Hepatocyte (in vitro differentiated cells): ENCODE results near the gene KRTAP5-1. TPM values are rescaled to one million over a fixed set of nuclear protein-coding genes. Genes with fewer than 3 reads are reported as not detected.

Experiments used
- DNase-seq: peaks from one replicate; pipeline ENCODE4 v3.0.0-alpha.2; 2016; ENCODE audit warnings: low spot score
- H2AFZ ChIP-seq: fragments of 200-600 bp; sonication (generic); 2 replicates; pipeline ENCODE4 v1.6.0; 2016; ENCODE audit warnings: antibody characterized with exemption, mild to moderate bottlenecking
- H3K27ac ChIP-seq: fragments of 200-600 bp; sonication (generic); 2 replicates; pipeline ENCODE4 v1.5.1; 2016; ENCODE audit warnings: mild to moderate bottlenecking
- H3K27me3 ChIP-seq: fragments of 200-600 bp; sonication (generic); 2 replicates; pipeline ENCODE4 v1.6.1; 2016
- H3K36me3 ChIP-seq: fragments of 200-600 bp; sonication (generic); replicated peaks from 2 replicates; pipeline ENCODE4 v1.5.1; 2016; ENCODE audit warnings: low read depth; ENCODE audit not compliant: insufficient read depth
- H3K4me1 ChIP-seq: fragments of 200-600 bp; sonication (generic); 2 replicates; pipeline ENCODE4 v1.5.1; 2016; ENCODE audit warnings: mild to moderate bottlenecking, moderate library complexity; ENCODE audit not compliant: insufficient read depth
- H3K4me2 ChIP-seq: fragments of 200-600 bp; sonication (generic); 2 replicates; pipeline ENCODE4 v1.6.0; 2016
- H3K4me3 ChIP-seq: fragments of 200-600 bp; sonication (generic); 2 replicates; pipeline ENCODE4 v1.5.1; 2016; ENCODE audit warnings: mild to moderate bottlenecking
- H3K79me2 ChIP-seq: fragments of 200-600 bp; sonication (generic); 2 replicates; pipeline ENCODE4 v1.6.0; 2017; ENCODE audit warnings: mild to moderate bottlenecking
- H3K9me2 ChIP-seq: fragments of 200-600 bp; sonication (generic); replicated peaks from 2 replicates; pipeline ENCODE4 v1.6.0; 2017; ENCODE audit warnings: mild to moderate bottlenecking; ENCODE audit not compliant: insufficient read depth
- H3K9me3 ChIP-seq: fragments of 200-600 bp; sonication (generic); 2 replicates; pipeline ENCODE4 v1.5.1; 2016; ENCODE audit warnings: low read depth, mild to moderate bottlenecking
- H4K20me1 ChIP-seq: fragments of 200-600 bp; sonication (generic); 2 replicates; pipeline ENCODE4 v1.6.0; 2016; ENCODE audit warnings: mild to moderate bottlenecking; ENCODE audit not compliant: insufficient read depth, poor library complexity, severe bottlenecking
- EZH2 ChIP-seq: fragments of 200-600 bp; sonication (generic); IDR thresholded peaks from 2 replicates; pipeline ENCODE4 v1.6.1; 2016; ENCODE audit warnings: antibody characterized with exemption, mild to moderate bottlenecking, borderline replicate concordance
- whole genome bisulfite sequencing: methylation state at CpG from one replicate; pipeline ENCODE4 v1.1.6; 2016; ENCODE audit warnings: low lambda C conversion rate; ENCODE audit errors: missing lambda C conversion rate; 5-methylcytosine and 5-hydroxymethylcytosine counted together
- polyA plus RNA-seq: library from polyadenylated mRNA; unstranded; fragments of >200 nt; fragmentation: Nextera tagmentation; extraction: Ambion mirVana; gene quantifications from 2 replicates; pipeline ENCODE4 v1.2.1, GENCODE V29; 2016
- total RNA-seq: library from RNA; depleted of rRNA; stranded (reverse); fragments of >200 nt; gene quantifications from 2 replicates; pipeline ENCODE4 v1.2.3, GENCODE V29; 2014
- TF ChIP-seq, protein P1 (sequence below): fragments of 200-600 bp; sonication (generic); IDR thresholded peaks from 2 replicates; pipeline ENCODE4 v1.5.1; 2016; ENCODE audit warnings: antibody characterized with exemption, mild to moderate bottlenecking; ENCODE audit not compliant: poor library complexity

Gene KRTAP5-1
- total and polyA plus RNA-seq, 2 experiments from 2014 or later: not detected

DNA sequence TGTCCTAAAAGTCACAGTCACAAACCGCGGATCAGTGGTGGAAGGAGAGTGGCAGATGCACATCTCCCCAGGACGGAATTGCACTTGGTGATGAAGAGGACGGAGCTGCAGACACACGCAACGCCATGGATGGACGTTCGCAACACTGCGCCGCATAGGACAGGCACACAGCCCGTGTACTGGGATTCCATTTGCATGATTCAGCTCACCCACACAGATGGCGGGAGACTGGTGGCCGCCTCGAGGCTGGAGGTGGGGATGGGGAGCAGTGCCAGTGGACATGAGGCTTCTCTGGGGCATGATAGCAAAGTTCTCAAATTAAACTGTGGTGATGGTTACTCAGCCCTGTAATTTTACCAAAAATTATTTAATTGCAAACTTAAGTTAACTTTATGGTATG is 50.4 kb downstream of the KRTAP5-1 start:
- Histone ChIP-seq H3K79me2 (peaks cover 77% of the 10 kb centered on the region), H4K20me1 (peaks cover 63% of the 10 kb centered on the region), H3K27ac (no peak overlapping the region), H3K36me3 (no peaks in the 10 kb centered on the region), H3K4me3 (no peak overlapping the region), H3K27me3 (peaks cover 3% of the 10 kb centered on the region), H2AFZ (no peak overlapping the region), H3K4me1 (no peaks in the 10 kb centered on the region), H3K4me2 (no peak overlapping the region), H3K9me3 (no peaks in the 10 kb centered on the region), H3K9me2 (no peaks in the 10 kb centered on the region)
- TF ChIP-seq, protein P1, sequence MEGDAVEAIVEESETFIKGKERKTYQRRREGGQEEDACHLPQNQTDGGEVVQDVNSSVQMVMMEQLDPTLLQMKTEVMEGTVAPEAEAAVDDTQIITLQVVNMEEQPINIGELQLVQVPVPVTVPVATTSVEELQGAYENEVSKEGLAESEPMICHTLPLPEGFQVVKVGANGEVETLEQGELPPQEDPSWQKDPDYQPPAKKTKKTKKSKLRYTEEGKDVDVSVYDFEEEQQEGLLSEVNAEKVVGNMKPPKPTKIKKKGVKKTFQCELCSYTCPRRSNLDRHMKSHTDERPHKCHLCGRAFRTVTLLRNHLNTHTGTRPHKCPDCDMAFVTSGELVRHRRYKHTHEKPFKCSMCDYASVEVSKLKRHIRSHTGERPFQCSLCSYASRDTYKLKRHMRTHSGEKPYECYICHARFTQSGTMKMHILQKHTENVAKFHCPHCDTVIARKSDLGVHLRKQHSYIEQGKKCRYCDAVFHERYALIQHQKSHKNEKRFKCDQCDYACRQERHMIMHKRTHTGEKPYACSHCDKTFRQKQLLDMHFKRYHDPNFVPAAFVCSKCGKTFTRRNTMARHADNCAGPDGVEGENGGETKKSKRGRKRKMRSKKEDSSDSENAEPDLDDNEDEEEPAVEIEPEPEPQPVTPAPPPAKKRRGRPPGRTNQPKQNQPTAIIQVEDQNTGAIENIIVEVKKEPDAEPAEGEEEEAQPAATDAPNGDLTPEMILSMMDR: no peak
- no peak for TF ChIP-seq EZH2
- WGBS: 92% methylated on average over 14 of the region's 14 CpGs
- no peak for DNase-seq

Other genes starting within 250 kb of the KRTAP5-1 start
- gene BRSK2, start 195.3 kb downstream of the KRTAP5-1 start, total RNA-seq: 4.7 and 6.8 TPM in 2 replicates
- 13.6 and 15.1 TPM in 2 replicates for gene BRSK2, start 195.3 kb downstream of the KRTAP5-1 start, polyA plus RNA-seq
- 12.5 and 18.5 TPM in 2 replicates for gene MOB2, start 98.5 kb downstream of the KRTAP5-1 start, total RNA-seq
- gene MOB2, start 98.5 kb downstream of the KRTAP5-1 start, polyA plus RNA-seq: 37.5 and 48.2 TPM in 2 replicates
- 7.9 and 8.0 TPM in 2 replicates for gene DUSP8, start 13.0 kb downstream of the KRTAP5-1 start, total RNA-seq
- gene DUSP8, start 13.0 kb downstream of the KRTAP5-1 start, polyA plus RNA-seq: 13.0 and 17.7 TPM in 2 replicates
- not detected in 2 replicates for gene KRTAP5-2, start 13.0 kb upstream of the KRTAP5-1 start, total RNA-seq
- not detected in 2 replicates for gene KRTAP5-2, start 13.0 kb upstream of the KRTAP5-1 start, polyA plus RNA-seq
- gene KRTAP5-3, start 23.2 kb upstream of the KRTAP5-1 start, total RNA-seq: not detected in 2 replicates
- not detected in 2 replicates for gene KRTAP5-3, start 23.2 kb upstream of the KRTAP5-1 start, polyA plus RNA-seq
- not detected in 2 replicates for gene KRTAP5-4, start 36.9 kb upstream of the KRTAP5-1 start, total RNA-seq
- gene KRTAP5-4, start 36.9 kb upstream of the KRTAP5-1 start, polyA plus RNA-seq: not detected in 2 replicates
- gene KRTAP5-5, start 44.5 kb upstream of the KRTAP5-1 start, total RNA-seq: not detected in 2 replicates
- 0.39 and 0.54 TPM in 2 replicates for gene KRTAP5-5, start 44.5 kb upstream of the KRTAP5-1 start, polyA plus RNA-seq
- gene KRTAP5-6, start 111.9 kb upstream of the KRTAP5-1 start, total RNA-seq: not detected in 2 replicates
- not detected in 2 replicates for gene KRTAP5-6, start 111.9 kb upstream of the KRTAP5-1 start, polyA plus RNA-seq
- 1.1 and 1.4 TPM in 2 replicates for gene IFITM10, start 165.3 kb upstream of the KRTAP5-1 start, total RNA-seq
- gene IFITM10, start 165.3 kb upstream of the KRTAP5-1 start, polyA plus RNA-seq: 0.89 and 1.9 TPM in 2 replicates
- gene CTSD, start 178.6 kb upstream of the KRTAP5-1 start, total RNA-seq: 507 and 562 TPM in 2 replicates
- 1,181 and 1,283 TPM in 2 replicates for gene CTSD, start 178.6 kb upstream of the KRTAP5-1 start, polyA plus RNA-seq
- gene SYT8, start 249.7 kb upstream of the KRTAP5-1 start, total RNA-seq: 2.6 and 6.3 TPM in 2 replicates
- 29.2 and 42.1 TPM in 2 replicates for gene SYT8, start 249.7 kb upstream of the KRTAP5-1 start, polyA plus RNA-seq